BJ (cell line): ENCODE measurements around the gene PNMA8A. TPM values are rescaled to one million over a fixed set of nuclear protein-coding genes. Genes with fewer than 3 reads are reported as not detected.
A peak's percentile ranks its signal among the peaks of the same experiment; 100 is the strongest.

Experiments used
- CTCF ChIA-PET: fragments of 350-600 bp; formaldehyde crosslinking; extraction: SDS; loops from one replicate; lab custom pipeline; 2021; ENCODE audit warnings: antibody characterized with exemption, inconsistent platforms; lab: Yijun Ruan, JAX
- POLR2A ChIA-PET: fragments of 300-600 bp; sonication (Branson Sonifier 250); formaldehyde crosslinking; extraction: SDS; loops from one replicate; lab custom pipeline; 2021; ENCODE audit warnings: antibody characterized with exemption; lab: Charles Lee
- DNase-seq: peaks from one replicate; pipeline ENCODE4 v3.0.0-alpha.2; 2011; ENCODE audit warnings: low read depth
- H3K27me3 ChIP-seq: 2 replicates; pipeline ENCODE4 v1.6.0; 2011; ENCODE audit warnings: low read length; ENCODE audit not compliant: control insufficient read depth, insufficient read depth
- H3K36me3 ChIP-seq: 2 replicates; pipeline ENCODE4 v1.5.1; 2011; ENCODE audit warnings: low read length; ENCODE audit not compliant: control insufficient read depth, insufficient read depth
- H3K4me3 ChIP-seq: 2 replicates; pipeline ENCODE4 v1.5.1; 2011; ENCODE audit warnings: low read depth, mild to moderate bottlenecking, control low read depth, low read length
- polyA plus RNA-seq: library from polyadenylated mRNA; depleted of rRNA; stranded (reverse); fragments of >200 nt; gene quantifications from 2 replicates; pipeline ENCODE4 v1.2.3, GENCODE V29; 2011; rRNA removed
- TF ChIP-seq, protein P1 (sequence below): IDR thresholded peaks from 2 replicates; pipeline ENCODE4 v1.5.1; 2011; ENCODE audit warnings: low read depth, mild to moderate bottlenecking, control low read depth, inconsistent platforms, low read length, moderate library complexity; ENCODE audit not compliant: insufficient read depth

Gene PNMA8A
- polyA plus RNA-seq, 1 experiment = 0.74 TPM

DNA sequence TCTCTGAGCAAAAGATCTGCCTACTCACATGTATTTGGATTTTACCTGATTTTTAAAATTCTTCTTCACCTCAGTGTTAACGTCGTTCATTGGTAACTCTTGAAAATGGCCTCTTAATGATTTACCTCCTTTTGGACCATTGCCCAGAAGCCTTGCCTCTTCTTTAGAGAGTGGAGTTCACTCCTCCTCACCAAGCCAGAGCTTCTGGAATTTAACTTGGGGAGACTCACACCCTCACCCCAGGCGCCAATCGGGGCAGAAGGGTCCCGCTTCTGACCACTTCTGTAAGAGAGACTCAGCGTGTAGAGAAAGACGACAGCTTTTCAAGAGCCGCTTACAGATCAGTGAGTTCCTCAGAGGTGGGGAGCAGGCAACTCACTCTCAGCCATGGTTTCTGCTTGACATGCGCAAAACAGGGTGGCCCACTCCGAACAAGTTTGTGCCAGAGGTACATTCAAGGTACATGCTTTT is 45.3 kb downstream of the PNMA8A start:
- 0 out of 2 replicates have a peak, but pooled peaks cover 2% of the 10 kb centered on the region for H3K27me3 ChIP-seq
- DNase-seq = no peak
- TF ChIP-seq, protein P1, sequence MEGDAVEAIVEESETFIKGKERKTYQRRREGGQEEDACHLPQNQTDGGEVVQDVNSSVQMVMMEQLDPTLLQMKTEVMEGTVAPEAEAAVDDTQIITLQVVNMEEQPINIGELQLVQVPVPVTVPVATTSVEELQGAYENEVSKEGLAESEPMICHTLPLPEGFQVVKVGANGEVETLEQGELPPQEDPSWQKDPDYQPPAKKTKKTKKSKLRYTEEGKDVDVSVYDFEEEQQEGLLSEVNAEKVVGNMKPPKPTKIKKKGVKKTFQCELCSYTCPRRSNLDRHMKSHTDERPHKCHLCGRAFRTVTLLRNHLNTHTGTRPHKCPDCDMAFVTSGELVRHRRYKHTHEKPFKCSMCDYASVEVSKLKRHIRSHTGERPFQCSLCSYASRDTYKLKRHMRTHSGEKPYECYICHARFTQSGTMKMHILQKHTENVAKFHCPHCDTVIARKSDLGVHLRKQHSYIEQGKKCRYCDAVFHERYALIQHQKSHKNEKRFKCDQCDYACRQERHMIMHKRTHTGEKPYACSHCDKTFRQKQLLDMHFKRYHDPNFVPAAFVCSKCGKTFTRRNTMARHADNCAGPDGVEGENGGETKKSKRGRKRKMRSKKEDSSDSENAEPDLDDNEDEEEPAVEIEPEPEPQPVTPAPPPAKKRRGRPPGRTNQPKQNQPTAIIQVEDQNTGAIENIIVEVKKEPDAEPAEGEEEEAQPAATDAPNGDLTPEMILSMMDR = no peak
- POLR2A ChIA-PET = no interaction called here
- H3K4me3 ChIP-seq = peak overlapping the region; percentile 53
- CTCF ChIA-PET = interaction anchor here (0.6 kb wide), 1 partner anchor 58 kb away, joined by 3 read pairs; no protein-coding TSS in a partner anchor
- no peaks in the 10 kb centered on the region for H3K36me3 ChIP-seq

DNA sequence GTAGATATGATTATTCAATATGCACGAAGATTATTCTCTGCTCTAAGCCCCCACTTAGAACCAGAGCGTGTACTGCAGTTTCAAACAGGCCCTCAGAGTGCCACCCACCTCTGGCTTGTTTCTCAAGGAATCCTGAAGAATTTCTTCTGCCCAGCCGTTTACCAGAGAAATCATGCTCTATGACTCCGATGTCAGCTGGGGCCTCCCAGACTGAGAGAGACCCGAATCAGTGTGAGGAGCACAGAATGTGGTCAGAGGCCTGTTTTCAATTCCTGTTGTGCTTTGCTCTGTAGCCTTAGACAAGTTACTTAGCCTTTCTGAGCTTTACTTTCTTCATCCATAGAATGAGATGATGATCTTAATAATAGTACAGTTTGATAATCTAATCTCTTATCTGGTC is 48.2 kb downstream of the PNMA8A start:
- CTCF ChIA-PET = interaction anchor here (0.6 kb wide), 1 partner anchor 24 kb away, joined by 4 read pairs; no protein-coding TSS in a partner anchor
- no peak for DNase-seq
- POLR2A ChIA-PET = no interaction called here

DNA sequence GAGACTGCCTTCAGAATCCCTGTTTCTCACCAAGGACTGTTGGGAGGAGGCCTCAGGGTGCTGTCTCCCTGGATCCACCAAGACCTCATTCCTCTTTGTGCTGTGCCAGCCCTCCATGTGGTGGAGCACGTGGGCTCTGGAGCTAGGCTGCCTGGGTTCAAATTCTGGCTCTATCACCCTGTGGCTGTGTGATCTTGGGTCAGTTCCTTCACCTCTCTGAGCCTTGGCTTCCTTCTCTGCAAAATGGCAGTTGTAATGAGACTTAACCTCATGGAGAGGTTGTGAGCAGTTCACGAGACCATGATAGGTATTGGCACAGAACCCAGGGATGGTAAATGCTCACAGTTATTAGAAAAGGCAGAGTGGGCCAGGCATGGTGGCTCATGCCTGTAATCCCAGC is 49.0 kb downstream of the PNMA8A start:
- CTCF ChIA-PET = no interaction called here
- Histone ChIP-seq H3K4me3 (no peak overlapping the region), H3K27me3 (0 out of 2 replicates have a peak, but pooled peaks cover 2% of the 10 kb centered on the region), H3K36me3 (no peaks in the 10 kb centered on the region)
- DNase-seq = no peak
- POLR2A ChIA-PET = no interaction called here
- TF ChIP-seq, protein P1 = no peak

More for the DNA sequence above, 48.2 kb downstream of the PNMA8A start:
- Histone ChIP-seq H3K4me3 (no peak overlapping the region), H3K36me3 (no peaks in the 10 kb centered on the region), H3K27me3 (0 out of 2 replicates have a peak, but pooled peaks cover 2% of the 10 kb centered on the region)
- TF ChIP-seq, protein P1 = no peak

DNA sequence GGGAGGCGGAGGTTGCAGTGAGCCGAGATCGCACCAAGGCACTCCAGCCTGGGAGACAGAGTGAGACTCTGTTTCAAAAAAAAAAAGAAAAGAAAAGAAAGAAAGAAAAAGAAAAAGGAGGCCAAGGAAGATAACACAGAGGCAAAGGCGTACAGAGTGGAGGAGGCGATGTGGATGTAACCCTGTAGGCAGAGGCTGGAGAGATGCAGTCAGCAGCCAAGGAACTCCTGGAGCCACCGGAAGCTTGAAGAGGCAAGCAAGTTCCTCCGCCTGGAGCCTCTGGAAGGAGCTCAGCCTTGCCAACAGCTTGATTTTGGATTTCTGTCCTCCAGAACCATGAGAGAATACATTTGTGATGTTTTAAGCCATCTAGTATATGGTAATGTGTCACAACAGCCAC is 51.3 kb downstream of the PNMA8A start:
- H3K36me3 ChIP-seq = no peaks in the 10 kb centered on the region
- CTCF ChIA-PET = no interaction called here
- no peak overlapping the region for H3K4me3 ChIP-seq
- H3K27me3 ChIP-seq = 0 out of 2 replicates have a peak, but pooled peaks cover 2% of the 10 kb centered on the region
- no peak for DNase-seq
- TF ChIP-seq, protein P1 = no peak
- POLR2A ChIA-PET = no interaction called here

Other genes with a start within 250 kb of the PNMA8A start
- gene IGFL1, start 241.8 kb downstream of the PNMA8A start, polyA plus RNA-seq = not detected in 2 replicates
- not detected in 2 replicates for gene HIF3A, start 174.5 kb downstream of the PNMA8A start, polyA plus RNA-seq
- 89.7 and 123 TPM in 2 replicates for gene PPP5C, start 124.5 kb downstream of the PNMA8A start, polyA plus RNA-seq
- 6.9 and 7.7 TPM in 2 replicates for gene CCDC8, start 58.0 kb downstream of the PNMA8A start, polyA plus RNA-seq
- 0.02 TPM in 1 of 2 replicates, not detected in the other for gene PNMA8C, start 42.6 kb downstream of the PNMA8A start, polyA plus RNA-seq
- 0.15 and 0.17 TPM in 2 replicates for gene PNMA8B, start 24.3 kb upstream of the PNMA8A start, polyA plus RNA-seq
- gene CALM3, start 129.8 kb upstream of the PNMA8A start, polyA plus RNA-seq = 516 and 517 TPM in 2 replicates
- gene PTGIR, start 153.5 kb upstream of the PNMA8A start, polyA plus RNA-seq = 16.9 and 27.8 TPM in 2 replicates
- not detected in 2 replicates for gene GNG8, start 164.6 kb upstream of the PNMA8A start, polyA plus RNA-seq
- 6.2 and 7.1 TPM in 2 replicates for gene DACT3, start 189.6 kb upstream of the PNMA8A start, polyA plus RNA-seq
- gene PRKD2, start 245.6 kb upstream of the PNMA8A start, polyA plus RNA-seq = 11.4 and 19.4 TPM in 2 replicates